Activated naive CD8-positive, alpha-beta T cell treated with anti-CD3 and anti-CD28 coated beads, Interleukin-2, amount 10 ng/mL, durations not matched to agents 7 days and 5 days (primary cell): ENCODE results near the gene BCAS3. TPM values are rescaled to one million over a fixed set of nuclear protein-coding genes. Genes with fewer than 3 reads are reported as not detected.

Experiments used
- ATAC-seq: fragments of 150-1000 bp; cut with Tn5 transposase; one replicate; pipeline ENCODE4 v1.10.0; 2021; ENCODE audit warnings: low read depth, moderate library complexity
- POLR2A ChIA-PET: fragments of 350-600 bp; sonication (Branson Sonifier 250); formaldehyde crosslinking; loops from one replicate; lab custom pipeline; 2021; ENCODE audit warnings: antibody characterized with exemption; lab: Charles Lee
- DNase-seq: peaks from one replicate; pipeline ENCODE4 v3.0.0; 2021
- H3K27ac Mint-ChIP-seq: one replicate; pipeline ENCODE4 v1.8.0; 2022; ENCODE audit warnings: mild to moderate bottlenecking, mixed read lengths
- H3K27me3 Mint-ChIP-seq: one replicate; pipeline ENCODE4 v1.8.0; 2022; ENCODE audit warnings: mild to moderate bottlenecking, moderate library complexity, mixed read lengths
- H3K36me3 Mint-ChIP-seq: one replicate; pipeline ENCODE4 v1.8.0; 2021; ENCODE audit warnings: mild to moderate bottlenecking, mixed read lengths
- H3K4me1 Mint-ChIP-seq: one replicate; pipeline ENCODE4 v1.8.0; 2021; ENCODE audit warnings: mixed read lengths
- H3K4me3 Mint-ChIP-seq: one replicate; pipeline ENCODE4 v1.8.0; 2022; ENCODE audit warnings: mild to moderate bottlenecking, moderate library complexity, mixed read lengths
- H3K9me3 Mint-ChIP-seq: one replicate; pipeline ENCODE4 v1.8.0; 2021; ENCODE audit warnings: mixed read lengths
- total RNA-seq, 2 experiments: library from RNA; stranded (reverse); gene quantifications; one replicate each; pipeline ENCODE4 v1.2.3, GENCODE V29; 2021

The BCAS3 gene
- total RNA-seq, 2 experiments from 2014 or later: 21.6 to 27.3 TPM

DNA sequence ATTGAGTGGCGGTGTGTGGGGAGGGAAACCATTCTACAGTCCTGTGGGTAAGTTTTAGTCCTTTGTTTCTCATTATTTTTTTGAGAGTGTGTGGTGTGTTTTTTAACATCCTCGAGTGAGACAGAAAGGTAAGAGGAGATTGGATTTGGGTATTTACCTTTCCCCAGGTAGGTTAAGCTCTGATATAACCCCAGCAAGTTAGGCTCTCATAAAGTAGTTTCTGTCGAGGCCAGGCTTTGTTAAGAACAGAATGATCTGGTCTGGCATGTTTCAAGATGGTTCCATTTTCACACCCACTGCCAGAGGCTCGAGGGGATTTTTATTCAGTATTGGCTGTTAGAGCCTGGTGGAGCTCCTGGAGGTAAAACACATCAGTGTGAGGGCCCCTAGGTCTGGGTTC is 62.9 kb downstream of the BCAS3 start:
- no peak for DNase-seq
- H3K27me3 Mint-ChIP-seq: no peaks in the 10 kb centered on the region
- no peaks in the 10 kb centered on the region for H3K36me3 Mint-ChIP-seq
- no peak for ATAC-seq
- no peaks in the 10 kb centered on the region for H3K9me3 Mint-ChIP-seq
- no peaks in the 10 kb centered on the region for H3K4me1 Mint-ChIP-seq
- no peak overlapping the region for H3K27ac Mint-ChIP-seq
- no peak overlapping the region for H3K4me3 Mint-ChIP-seq
- POLR2A ChIA-PET: no interaction called here

DNA sequence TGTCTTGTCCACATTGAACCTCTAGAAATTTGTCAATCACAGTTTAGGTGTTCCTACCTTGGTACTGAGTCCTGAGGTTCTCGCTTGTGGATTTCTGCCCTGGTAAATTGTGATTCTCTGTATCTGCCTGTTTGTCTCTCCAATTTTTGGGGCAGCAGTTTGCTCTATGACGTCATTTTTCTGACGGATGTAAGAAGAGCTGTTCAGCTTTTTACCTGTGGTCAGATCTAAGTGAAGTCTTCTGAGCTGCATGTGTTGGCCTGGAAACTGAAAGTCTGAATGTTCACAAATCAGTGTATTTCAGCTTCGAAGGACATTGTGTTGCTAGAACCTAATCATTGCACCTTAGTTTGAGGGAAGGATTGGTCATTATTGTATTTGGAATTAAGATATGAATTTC is 63.4 kb downstream of the BCAS3 start:
- no peak overlapping the region for H3K4me3 Mint-ChIP-seq
- no peaks in the 10 kb centered on the region for H3K36me3 Mint-ChIP-seq
- no peaks in the 10 kb centered on the region for H3K9me3 Mint-ChIP-seq
- POLR2A ChIA-PET: no interaction called here
- DNase-seq (no peak), ATAC-seq (no peak)
- no peaks in the 10 kb centered on the region for H3K27me3 Mint-ChIP-seq
- H3K27ac Mint-ChIP-seq: no peak overlapping the region
- no peaks in the 10 kb centered on the region for H3K4me1 Mint-ChIP-seq

DNA sequence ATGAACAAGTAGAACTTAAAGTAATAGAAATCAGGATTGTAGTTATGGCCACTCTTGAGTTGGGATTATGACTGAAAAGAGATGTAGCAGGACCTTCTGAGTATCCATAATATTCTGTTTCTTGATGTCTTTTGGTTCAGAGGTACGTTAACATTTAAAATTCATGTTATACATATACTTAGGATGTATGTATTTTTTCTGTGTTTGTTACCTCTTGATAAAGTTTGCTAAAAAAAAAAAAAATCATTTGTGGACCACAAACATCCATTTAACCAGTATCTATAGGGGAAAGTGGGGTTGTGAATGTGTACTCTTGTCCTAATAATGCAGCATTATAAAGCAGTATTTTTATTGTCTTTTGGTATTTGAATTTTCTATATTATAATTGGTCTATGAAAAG is 65.6 kb downstream of the BCAS3 start:
- no peak overlapping the region for H3K27ac Mint-ChIP-seq
- ATAC-seq (no peak), DNase-seq (no peak)
- H3K4me3 Mint-ChIP-seq: no peak overlapping the region
- H3K36me3 Mint-ChIP-seq: no peaks in the 10 kb centered on the region
- H3K9me3 Mint-ChIP-seq: no peaks in the 10 kb centered on the region
- H3K27me3 Mint-ChIP-seq: no peaks in the 10 kb centered on the region
- no peaks in the 10 kb centered on the region for H3K4me1 Mint-ChIP-seq
- POLR2A ChIA-PET: no interaction called here

DNA sequence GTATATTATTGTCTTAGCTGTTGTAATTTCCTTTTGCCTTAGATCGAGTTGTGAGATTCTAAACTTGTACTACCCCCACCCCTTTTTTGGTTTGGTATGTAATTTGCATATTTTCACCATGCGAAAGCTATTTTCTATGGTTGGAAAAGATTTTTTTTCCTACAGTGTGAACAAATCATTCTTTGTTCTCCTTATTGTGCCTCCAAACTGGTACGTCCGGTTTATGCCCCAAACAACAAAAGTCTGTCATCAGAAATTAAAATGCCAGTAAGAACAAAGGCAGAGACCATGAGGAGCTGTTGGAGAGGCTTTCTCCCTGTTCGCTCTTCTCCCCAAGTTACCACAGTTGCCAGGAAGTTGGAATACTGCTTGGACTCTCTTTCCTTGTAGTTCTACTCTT is 66.1 kb downstream of the BCAS3 start:
- POLR2A ChIA-PET: interaction anchor here (1.0 kb wide), 1 partner anchor 706 kb away, joined by 3 read pairs; no protein-coding TSS in a partner anchor
- ATAC-seq (no peak), DNase-seq (no peak)
- Mint-ChIP-seq H3K36me3 (no peaks in the 10 kb centered on the region), H3K27ac (no peak overlapping the region), H3K9me3 (no peaks in the 10 kb centered on the region), H3K4me1 (no peaks in the 10 kb centered on the region), H3K4me3 (no peak overlapping the region), H3K27me3 (no peaks in the 10 kb centered on the region)

DNA sequence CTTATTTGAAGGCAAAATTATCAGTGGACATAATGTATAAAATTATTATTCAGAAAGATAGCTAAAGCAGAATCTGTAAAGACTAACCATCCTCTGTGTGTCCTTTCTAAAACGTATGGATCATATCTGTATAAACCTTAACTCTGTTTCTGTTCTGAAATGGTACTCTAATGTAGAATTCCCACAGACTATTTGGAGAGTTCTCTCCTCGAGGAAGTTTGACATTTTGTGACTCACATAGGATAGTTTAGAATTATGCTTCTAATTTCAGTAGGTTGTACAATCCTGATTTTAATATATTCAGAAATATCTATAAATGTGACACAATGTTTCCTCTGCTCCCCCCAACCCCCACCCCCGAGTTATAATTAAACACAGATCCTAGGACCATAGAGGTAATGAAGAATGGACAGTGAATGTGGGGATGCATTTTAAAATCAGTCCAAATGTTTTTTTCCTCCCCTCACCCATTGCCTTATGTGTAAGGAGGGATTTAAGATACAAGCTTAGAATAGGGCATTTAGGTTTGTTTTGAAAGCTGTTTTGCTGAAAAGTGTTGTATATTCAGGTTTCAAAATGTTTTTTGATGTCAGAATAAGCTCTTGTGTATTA is 66.8 kb downstream of the BCAS3 start:
- Mint-ChIP-seq H3K27me3 (no peaks in the 10 kb centered on the region), H3K27ac (no peak overlapping the region), H3K36me3 (no peaks in the 10 kb centered on the region), H3K9me3 (no peaks in the 10 kb centered on the region), H3K4me1 (no peaks in the 10 kb centered on the region), H3K4me3 (no peak overlapping the region)
- ATAC-seq: no peak
- no peak for DNase-seq
- POLR2A ChIA-PET: interaction anchor here (1.0 kb wide), 1 partner anchor 706 kb away, joined by 3 read pairs; no protein-coding TSS in a partner anchor

DNA sequence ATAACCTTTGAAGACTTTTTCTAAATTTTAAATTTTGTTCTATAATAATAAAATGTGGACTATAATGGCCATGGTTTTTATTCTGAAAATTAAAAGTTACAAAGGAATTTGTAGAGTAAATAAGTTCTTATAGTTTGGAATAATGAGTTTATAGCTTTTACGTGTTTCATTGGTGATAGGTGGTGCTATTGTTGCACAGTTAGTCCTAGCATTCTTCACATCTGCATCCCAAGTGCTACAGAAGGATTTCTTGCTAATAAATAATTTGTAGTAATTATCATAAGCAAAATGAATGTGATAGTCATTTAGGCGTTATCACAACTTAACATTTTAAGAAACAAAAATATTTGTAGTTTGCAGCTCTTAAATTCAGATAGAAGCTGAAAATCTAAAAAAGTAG is 67.9 kb downstream of the BCAS3 start:
- Mint-ChIP-seq H3K4me3 (no peak overlapping the region), H3K27me3 (no peaks in the 10 kb centered on the region), H3K4me1 (no peaks in the 10 kb centered on the region), H3K36me3 (peaks cover under 1% of the 10 kb centered on the region), H3K9me3 (peaks cover under 1% of the 10 kb centered on the region), H3K27ac (no peak overlapping the region)
- DNase-seq (no peak), ATAC-seq (no peak)
- POLR2A ChIA-PET: no interaction called here

DNA sequence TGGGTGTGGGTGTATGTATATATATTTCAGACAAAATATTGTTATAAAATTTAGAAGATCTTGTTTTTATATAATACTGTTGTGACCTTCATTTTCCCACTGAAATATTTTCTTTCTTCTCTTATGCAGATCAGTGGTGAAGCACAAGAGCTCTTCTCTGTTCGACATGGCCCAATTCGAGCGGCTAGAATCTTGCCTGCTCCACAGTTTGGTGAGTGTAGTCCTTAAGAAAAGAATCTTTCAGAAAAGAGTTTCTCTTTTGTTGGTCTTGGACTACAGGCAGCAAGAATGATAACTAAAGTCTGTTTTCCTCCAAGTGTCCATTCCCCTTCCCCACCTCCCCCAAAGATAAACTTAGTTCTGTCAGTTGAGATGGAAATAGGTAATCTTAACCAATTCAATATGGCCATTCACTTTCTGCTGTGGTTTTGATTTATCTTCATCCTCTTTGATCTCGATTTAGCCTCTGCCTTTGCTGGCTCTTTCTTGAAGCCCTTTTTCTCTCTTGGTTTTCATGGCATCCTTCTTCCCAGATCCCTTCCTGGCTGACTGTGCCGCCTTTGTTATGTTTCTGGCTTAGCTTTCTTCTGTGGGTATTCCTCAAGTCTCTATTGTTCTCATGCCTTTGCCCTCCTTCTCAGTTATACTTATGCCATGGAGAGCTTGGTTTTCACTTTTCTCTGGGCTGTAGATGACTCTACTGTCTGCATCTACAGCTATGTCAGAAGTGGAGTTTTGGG is 69.6 kb downstream of the BCAS3 start:
- no peaks in the 10 kb centered on the region for H3K4me1 Mint-ChIP-seq
- no peak overlapping the region for H3K4me3 Mint-ChIP-seq
- ATAC-seq: no peak
- no peak for DNase-seq
- POLR2A ChIA-PET: no interaction called here
- no peak overlapping the region for H3K27ac Mint-ChIP-seq
- no peaks in the 10 kb centered on the region for H3K27me3 Mint-ChIP-seq
- H3K36me3 Mint-ChIP-seq: peaks cover 1% of the 10 kb centered on the region
- H3K9me3 Mint-ChIP-seq: peaks cover 2% of the 10 kb centered on the region

DNA sequence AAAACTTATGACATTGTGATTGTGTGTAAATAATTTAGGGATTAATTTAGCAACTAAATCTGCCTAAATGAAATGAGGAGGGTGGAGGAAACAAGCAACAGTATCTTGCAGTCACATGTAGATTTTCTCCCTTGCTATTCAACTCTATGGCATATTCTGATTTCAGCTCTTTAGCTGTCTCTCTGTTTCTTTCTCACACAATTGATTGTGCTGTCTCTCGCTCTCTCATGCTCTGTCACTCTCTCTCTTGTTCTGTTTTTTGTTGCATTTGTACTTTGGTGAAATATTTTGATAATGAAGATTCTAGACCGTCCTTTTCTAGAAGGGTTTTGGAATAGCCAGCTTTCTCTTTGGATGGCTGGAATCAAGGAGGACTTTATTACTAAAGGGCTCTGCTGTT is 70.6 kb downstream of the BCAS3 start:
- H3K4me3 Mint-ChIP-seq: no peak overlapping the region

DNA sequence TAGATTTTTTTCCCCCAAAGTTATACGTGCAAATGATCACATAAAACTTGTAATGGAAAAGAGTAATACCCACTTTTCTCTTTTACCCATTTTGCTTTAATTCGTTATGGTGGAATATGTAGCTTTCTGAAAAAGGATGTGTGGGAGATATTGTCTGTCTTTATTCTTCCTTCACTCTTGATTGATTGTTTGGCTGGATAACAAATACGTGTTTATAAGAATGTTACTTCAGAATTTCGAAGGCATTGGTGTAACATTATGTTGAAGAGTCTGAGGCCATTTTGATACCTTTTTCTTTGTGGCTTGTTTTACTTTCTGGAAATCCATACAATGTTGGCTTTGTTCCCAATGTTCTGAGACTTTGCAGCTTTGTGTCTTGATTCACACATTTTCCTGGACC is 71.4 kb downstream of the BCAS3 start:
- DNase-seq (no peak), ATAC-seq (no peak)
- Mint-ChIP-seq H3K27me3 (no peaks in the 10 kb centered on the region), H3K9me3 (peaks cover 2% of the 10 kb centered on the region), H3K27ac (no peak overlapping the region), H3K36me3 (peaks cover 3% of the 10 kb centered on the region), H3K4me3 (no peak overlapping the region), H3K4me1 (no peaks in the 10 kb centered on the region)
- POLR2A ChIA-PET: no interaction called here

More for the DNA sequence above, 70.6 kb downstream of the BCAS3 start:
- POLR2A ChIA-PET: no interaction called here
- peaks cover 3% of the 10 kb centered on the region for H3K36me3 Mint-ChIP-seq
- no peak for ATAC-seq
- H3K27me3 Mint-ChIP-seq: no peaks in the 10 kb centered on the region
- DNase-seq: no peak
- H3K4me1 Mint-ChIP-seq: no peaks in the 10 kb centered on the region
- H3K27ac Mint-ChIP-seq: no peak overlapping the region
- H3K9me3 Mint-ChIP-seq: peaks cover 2% of the 10 kb centered on the region

DNA sequence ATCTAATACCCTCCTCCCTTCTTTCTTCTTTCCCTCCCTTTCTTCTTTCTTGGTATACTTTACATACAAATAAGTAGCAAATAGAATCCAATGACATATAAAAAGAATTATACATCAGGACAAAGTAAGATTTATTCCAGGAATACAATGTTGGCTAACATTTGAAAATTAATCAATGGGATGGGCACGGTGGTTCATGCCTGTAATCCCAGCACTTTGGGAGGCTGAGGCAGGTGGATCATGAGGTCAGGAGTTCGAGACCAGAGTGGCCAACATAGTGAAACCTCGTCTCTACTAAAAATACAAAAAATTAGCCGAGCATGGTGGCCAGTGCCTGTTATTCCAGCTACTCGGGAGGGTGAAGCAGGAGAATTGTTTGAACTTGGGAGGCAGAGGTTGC is 72.1 kb downstream of the BCAS3 start:
- Mint-ChIP-seq H3K4me3 (no peak overlapping the region), H3K9me3 (peaks cover 2% of the 10 kb centered on the region), H3K27ac (no peak overlapping the region), H3K4me1 (no peaks in the 10 kb centered on the region), H3K36me3 (peaks cover 3% of the 10 kb centered on the region), H3K27me3 (no peaks in the 10 kb centered on the region)
- POLR2A ChIA-PET: no interaction called here
- ATAC-seq: no peak
- DNase-seq: no peak

DNA sequence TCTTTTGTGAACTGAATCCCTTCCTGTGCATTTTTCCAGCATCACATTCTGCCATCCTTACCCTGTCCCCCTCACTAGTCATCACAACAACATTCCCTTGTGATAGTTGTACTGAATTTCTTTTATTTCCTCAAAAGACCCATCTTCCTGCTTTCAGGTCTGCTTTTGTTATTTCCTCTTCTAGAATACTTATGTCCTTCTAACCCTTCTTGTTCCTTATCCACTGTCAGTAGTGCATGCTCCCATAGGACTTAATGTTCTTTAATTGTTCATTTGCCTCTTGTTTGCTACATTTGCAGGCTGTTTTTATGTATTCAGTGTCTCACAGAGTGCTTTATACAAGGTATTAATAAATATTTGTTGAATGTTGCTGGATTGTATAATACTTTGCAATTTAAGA is 73.0 kb downstream of the BCAS3 start:
- no peak overlapping the region for H3K27ac Mint-ChIP-seq

DNA sequence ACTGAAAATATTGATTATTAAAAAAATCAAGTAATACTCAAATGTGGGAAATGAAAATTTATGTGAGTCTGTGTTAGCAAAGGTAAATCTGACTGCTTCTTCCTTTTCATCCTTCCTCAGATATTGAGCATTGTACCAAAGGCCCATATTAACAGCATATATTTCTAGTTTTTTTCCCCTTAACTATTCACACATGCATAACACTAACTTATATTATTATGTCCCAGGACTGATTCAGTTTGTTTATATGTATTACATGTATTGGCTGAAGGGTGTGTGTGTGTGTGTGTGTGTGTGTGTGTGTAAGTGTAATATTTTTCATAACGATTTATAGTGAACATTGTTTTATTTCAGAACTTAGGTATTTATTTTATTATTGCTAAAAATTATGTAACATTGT is 74.2 kb downstream of the BCAS3 start:
- H3K27ac Mint-ChIP-seq: no peak overlapping the region
- ATAC-seq (no peak), DNase-seq (no peak)
- no peaks in the 10 kb centered on the region for H3K27me3 Mint-ChIP-seq
- no peaks in the 10 kb centered on the region for H3K4me1 Mint-ChIP-seq
- no peak overlapping the region for H3K4me3 Mint-ChIP-seq
- H3K36me3 Mint-ChIP-seq: peaks cover 3% of the 10 kb centered on the region
- H3K9me3 Mint-ChIP-seq: peaks cover 2% of the 10 kb centered on the region
- POLR2A ChIA-PET: no interaction called here

More for the DNA sequence above, 73.0 kb downstream of the BCAS3 start:
- no peaks in the 10 kb centered on the region for H3K27me3 Mint-ChIP-seq
- H3K9me3 Mint-ChIP-seq: peaks cover 2% of the 10 kb centered on the region
- peaks cover 3% of the 10 kb centered on the region for H3K36me3 Mint-ChIP-seq
- ATAC-seq (no peak), DNase-seq (no peak)
- no peak overlapping the region for H3K4me3 Mint-ChIP-seq
- H3K4me1 Mint-ChIP-seq: no peaks in the 10 kb centered on the region
- POLR2A ChIA-PET: no interaction called here

DNA sequence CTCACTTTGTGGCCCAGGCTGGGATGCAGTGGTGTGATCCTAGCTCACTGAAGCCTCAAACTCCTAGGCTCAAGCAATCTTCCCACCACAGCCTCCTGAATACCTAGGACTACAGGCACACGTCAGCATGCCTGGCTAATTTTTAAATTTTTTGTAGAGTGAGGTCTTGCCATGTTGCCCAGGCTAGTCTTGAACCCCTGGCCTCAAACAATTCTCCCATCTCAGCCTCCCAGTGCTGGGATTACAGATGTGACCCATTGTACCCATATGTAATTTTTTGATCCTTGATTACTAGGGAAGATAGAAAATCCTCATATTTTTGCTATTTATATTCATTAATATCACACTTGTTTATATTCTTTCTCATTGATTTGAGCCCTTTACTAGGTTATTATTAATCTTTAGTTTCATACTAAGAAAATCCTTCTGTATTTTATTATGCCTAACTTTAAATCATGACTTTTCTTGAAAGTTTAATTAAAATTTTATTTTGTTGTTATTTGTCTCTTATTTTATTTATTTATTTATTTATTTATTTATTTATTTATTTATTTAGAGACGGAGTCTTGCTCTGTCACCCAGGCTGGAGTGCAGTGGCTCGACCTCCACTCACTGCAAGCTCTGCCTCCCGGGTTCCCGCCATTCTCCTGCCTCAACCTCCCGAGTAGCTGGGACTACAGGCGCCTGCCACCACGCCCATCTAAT is 75.4 kb downstream of the BCAS3 start:
- DNase-seq (no peak), ATAC-seq (no peak)
- POLR2A ChIA-PET: no interaction called here
- Mint-ChIP-seq H3K36me3 (peaks cover 3% of the 10 kb centered on the region), H3K4me1 (no peaks in the 10 kb centered on the region), H3K4me3 (no peak overlapping the region), H3K27me3 (no peaks in the 10 kb centered on the region), H3K9me3 (peaks cover 2% of the 10 kb centered on the region), H3K27ac (no peak overlapping the region)
